ENCODE results near the gene CALHM4.
A peak's percentile ranks its signal among the peaks of the same experiment; 100 is the strongest.

CALHM4 gene

GRCh38 chr6:116535109-116535508 lies 18.4 kb upstream of the CALHM4 start:
- H3K4me3 ChIP-seq (ENCODE audit: low read length): no peak overlapping the region
- TF ChIP-seq CTCF (IDR thresholded peaks at IDR 0.05; ENCODE audit: insufficient read depth, low read depth, low read length, missing control alignments): no peak
- peak; percentile 84 for DNase-seq (ENCODE audit: low read depth)

GRCh38 chr6:116536216-116536621 lies 17.3 kb upstream of the CALHM4 start:
- peak; percentile 67 for TF ChIP-seq CTCF (IDR thresholded peaks at IDR 0.05; ENCODE audit: insufficient read depth, low read depth, low read length, missing control alignments)
- H3K4me3 ChIP-seq (ENCODE audit: low read length): no peak overlapping the region
- peak; percentile 94 for DNase-seq (ENCODE audit: low read depth)

GRCh38 chr6:116542426-116542825 lies 11.1 kb upstream of the CALHM4 start:
- peak; percentile 31 for DNase-seq (ENCODE audit: low read depth)
- H3K4me3 ChIP-seq (ENCODE audit: low read length): no peak overlapping the region
- no peak for TF ChIP-seq CTCF (IDR thresholded peaks at IDR 0.05; ENCODE audit: insufficient read depth, low read depth, low read length, missing control alignments)

- no peak overlapping the region for H3K4me3 ChIP-seq (ENCODE audit: low read length)
- DNase-seq (ENCODE audit: low read depth): no peak
- no peak for TF ChIP-seq CTCF (IDR thresholded peaks at IDR 0.05; ENCODE audit: insufficient read depth, low read depth, low read length, missing control alignments)
Measured at GRCh38 chr6:116543149-116543548, 10.4 kb upstream of the CALHM4 start.

GRCh38 chr6:116545651-116546050 lies 7.9 kb upstream of the CALHM4 start, which contains the start of gene TRAPPC3L:
TRAPPC3L (minus strand) TSS chr6:116545684; CDS start chr6:116545514, 170 bp downstream.
- no peak within 1 kb of the TSS for H3K4me3 ChIP-seq (ENCODE audit: low read length)
- no peak for TF ChIP-seq CTCF (IDR thresholded peaks at IDR 0.05; ENCODE audit: insufficient read depth, low read depth, low read length, missing control alignments)
- no peak for DNase-seq (ENCODE audit: low read depth)

GRCh38 chr6:116547358-116547757 lies 6.2 kb upstream of the CALHM4 start:
- no peak overlapping the region for H3K4me3 ChIP-seq (ENCODE audit: low read length)
- no peak for TF ChIP-seq CTCF (IDR thresholded peaks at IDR 0.05; ENCODE audit: insufficient read depth, low read depth, low read length, missing control alignments)
- no peak for DNase-seq (ENCODE audit: low read depth)

- no peak for DNase-seq (ENCODE audit: low read depth)
- no peak overlapping the region for H3K4me3 ChIP-seq (ENCODE audit: low read length)
- TF ChIP-seq CTCF (IDR thresholded peaks at IDR 0.05; ENCODE audit: insufficient read depth, low read depth, low read length, missing control alignments): no peak
Measured at GRCh38 chr6:116550796-116551195, 2.8 kb upstream of the CALHM4 start.
